ENCODE data around the gene DDO. TPM values are rescaled to one million over a fixed set of nuclear protein-coding genes. Genes with fewer than 3 reads are reported as not detected.
A peak's percentile ranks its signal among the peaks of the same experiment; 100 is the strongest.

The DDO gene
- total RNA-seq, 2 experiments from 2014 or later: not detected

GRCh38 chr6:110357298-110357663, 58.1 kb downstream of the DDO start:
- ChIA-PET CTCF (no interaction called here), POLR2A (interaction anchor here (0.8 kb wide), 1 partner anchor 10 kb away, joined by 3 read pairs; no protein-coding TSS in a partner anchor)
- H3K4me3 ChIP-seq (ENCODE audit: low read length): peak overlapping the region; percentile 40
- Mint-ChIP-seq H3K9me3 (no peaks in the 10 kb centered on the region), H3K27ac (no peak overlapping the region), H3K36me3 (ENCODE audit: low read depth) (no peaks in the 10 kb centered on the region), H3K4me3 (peak overlapping the region; percentile 74), H3K27me3 (peaks cover 65% of the 10 kb centered on the region), H3K4me1 (ENCODE audit: low read depth) (peaks cover 15% of the 10 kb centered on the region)
- DNase-seq (no peak), ATAC-seq (ENCODE audit: poor library complexity) (no peak)
- intact Hi-C loops (cut with DNase I, micrococcal nuclease): no loop called here
- no peaks in the 10 kb centered on the region for H3K9me3 ChIP-seq (ENCODE audit: control insufficient read depth in 1 of 2, insufficient read depth in 1 of 2, low read length in 2 of 2)
- TF ChIP-seq CTCF (IDR thresholded peaks at IDR 0.05): no peak
- peaks cover 31% of the 10 kb centered on the region in 2 experiments for H3K27me3 ChIP-seq (ENCODE audit: control insufficient read depth in 1 of 2, insufficient read depth in 2 of 2, low read length in 2 of 2)
- peaks cover 11% of the 10 kb centered on the region for H3K4me1 ChIP-seq (ENCODE audit: insufficient read depth, low read length)
- H3K36me3 ChIP-seq (ENCODE audit: insufficient read depth, low read length): no peaks in the 10 kb centered on the region
- H3K27ac ChIP-seq (ENCODE audit: low read depth in 1 of 2, low read length in 2 of 2): no peak overlapping the region

- Mint-ChIP-seq H3K4me3 (peak overlapping the region; percentile 74), H3K36me3 (ENCODE audit: low read depth) (no peaks in the 10 kb centered on the region), H3K9me3 (no peaks in the 10 kb centered on the region), H3K27me3 (peaks cover 64% of the 10 kb centered on the region), H3K27ac (no peak overlapping the region), H3K4me1 (ENCODE audit: low read depth) (peaks cover 15% of the 10 kb centered on the region)
- TF ChIP-seq CTCF (IDR thresholded peaks at IDR 0.05): no peak
- Histone ChIP-seq H3K4me1 (ENCODE audit: insufficient read depth, low read length) (peaks cover 11% of the 10 kb centered on the region), H3K27me3 (ENCODE audit: control insufficient read depth in 1 of 2, insufficient read depth in 2 of 2, low read length in 2 of 2) (peaks cover 31% of the 10 kb centered on the region in 2 experiments), H3K36me3 (ENCODE audit: insufficient read depth, low read length) (no peaks in the 10 kb centered on the region), H3K9me3 (ENCODE audit: control insufficient read depth in 1 of 2, insufficient read depth in 1 of 2, low read length in 2 of 2) (no peaks in the 10 kb centered on the region), H3K27ac (ENCODE audit: low read depth in 1 of 2, low read length in 2 of 2) (no peak overlapping the region), H3K4me3 (ENCODE audit: low read length) (no peak overlapping the region)
- DNase-seq (no peak), ATAC-seq (ENCODE audit: poor library complexity) (no peak)
- intact Hi-C loops (cut with DNase I, micrococcal nuclease): no loop called here
- POLR2A ChIA-PET: interaction anchor here (1.1 kb wide), 1 partner anchor 9 kb away, joined by 3 read pairs; no protein-coding TSS in a partner anchor
- CTCF ChIA-PET: no interaction called here
Measured at GRCh38 chr6:110356778-110357177, 58.6 kb downstream of the DDO start.

GRCh38 chr6:110355727-110356126, 59.6 kb downstream of the DDO start:
- no peaks in the 10 kb centered on the region for H3K36me3 Mint-ChIP-seq (ENCODE audit: low read depth)
- H3K9me3 ChIP-seq (ENCODE audit: control insufficient read depth in 1 of 2, insufficient read depth in 1 of 2, low read length in 2 of 2): no peaks in the 10 kb centered on the region

More at GRCh38 chr6:110355727-110356126, 59.6 kb downstream of the DDO start:
- no peak overlapping the region for H3K4me3 ChIP-seq (ENCODE audit: low read length)
- no peak overlapping the region for H3K4me3 Mint-ChIP-seq
- intact Hi-C loops (cut with DNase I, micrococcal nuclease): no loop called here
- H3K4me1 ChIP-seq (ENCODE audit: insufficient read depth, low read length): peaks cover 11% of the 10 kb centered on the region
- peaks cover 15% of the 10 kb centered on the region for H3K4me1 Mint-ChIP-seq (ENCODE audit: low read depth)
- ChIA-PET POLR2A (interaction anchor here (0.5 to 1.1 kb wide), 2 partner anchors 10 to 140 kb away, joined by 3 read pairs; no protein-coding TSS in a partner anchor), CTCF (interaction anchor here (1.2 kb wide), 1 partner anchor 13 kb away, joined by 4 read pairs; no protein-coding TSS in a partner anchor)
- TF ChIP-seq CTCF (IDR thresholded peaks at IDR 0.05): no peak
- ATAC-seq (ENCODE audit: poor library complexity): no peak
- peaks cover 28 to 30% of the 10 kb centered on the region in 2 experiments for H3K27me3 ChIP-seq (ENCODE audit: control insufficient read depth in 1 of 2, insufficient read depth in 2 of 2, low read length in 2 of 2)
- H3K27ac ChIP-seq (ENCODE audit: low read depth in 1 of 2, low read length in 2 of 2): no peak overlapping the region
- H3K27me3 Mint-ChIP-seq: peaks cover 54% of the 10 kb centered on the region
- H3K9me3 Mint-ChIP-seq: no peaks in the 10 kb centered on the region
- no peaks in the 10 kb centered on the region for H3K36me3 ChIP-seq (ENCODE audit: insufficient read depth, low read length)
- DNase-seq: no peak
- H3K27ac Mint-ChIP-seq: no peak overlapping the region

All from CD4-positive, alpha-beta T cell (primary cell).